Parathyroid adenoma (tissue), 2 donors: Measurements from ENCODE around the gene C6orf132.

Experiments used
- H2AFZ ChIP-seq: fragments of 300-600 bp; sonication (generic); one replicate; pipeline ENCODE4 v1.7.0; 2017; ENCODE audit warnings: antibody characterized with exemption, mild to moderate bottlenecking
- H3K27ac ChIP-seq: fragments of 300-600 bp; sonication (generic); one replicate; pipeline ENCODE4 v1.7.0; 2017
- H3K27me3 ChIP-seq: fragments of 300-600 bp; sonication (generic); one replicate; pipeline ENCODE4 v1.7.0; 2017; ENCODE audit warnings: low read length; ENCODE audit not compliant: control insufficient read depth, insufficient read depth
- H3K36me3 ChIP-seq: fragments of 300-600 bp; sonication (generic); one replicate; pipeline ENCODE4 v1.7.0; 2017; ENCODE audit warnings: low read length; ENCODE audit not compliant: control insufficient read depth, insufficient read depth
- H3K4me1 ChIP-seq: fragments of 300-600 bp; sonication (generic); one replicate; pipeline ENCODE4 v1.7.0; 2017; ENCODE audit warnings: control low read depth
- H3K4me2 ChIP-seq: fragments of 300-600 bp; sonication (generic); one replicate; pipeline ENCODE4 v1.7.0; 2017; ENCODE audit warnings: low read length
- H3K4me3 ChIP-seq: fragments of 300-600 bp; sonication (generic); one replicate; pipeline ENCODE4 v1.7.0; 2017; ENCODE audit warnings: low read depth, low read length
- H3K79me2 ChIP-seq: fragments of 300-600 bp; sonication (generic); one replicate; pipeline ENCODE4 v1.7.0; 2017; ENCODE audit warnings: control low read depth
- H3K9ac ChIP-seq: fragments of 300-600 bp; sonication (generic); one replicate; pipeline ENCODE4 v1.7.0; 2017; ENCODE audit warnings: mild to moderate bottlenecking
- H3K9me3 ChIP-seq: fragments of 300-600 bp; sonication (generic); one replicate; pipeline ENCODE4 v1.7.0; 2017; ENCODE audit warnings: low read length; ENCODE audit not compliant: control insufficient read depth
- CTCF ChIP-seq: fragments of 300-600 bp; sonication (generic); IDR thresholded peaks from one replicate; pipeline ENCODE4 v1.7.0; 2017; ENCODE audit warnings: antibody characterized with exemption, mild to moderate bottlenecking
- donor health status: primary hyperparathyroidism.

The C6orf132 gene

GRCh38 chr6:42078386-42078785 is 64.0 kb downstream of the C6orf132 start:
- Histone ChIP-seq H3K4me2 (no peak overlapping the region), H3K79me2 (no peaks in the 10 kb centered on the region), H3K36me3 (no peaks in the 10 kb centered on the region), H3K27me3 (no peaks in the 10 kb centered on the region), H3K9ac (no peak overlapping the region), H3K4me1 (no peaks in the 10 kb centered on the region), H2AFZ (no peak overlapping the region), H3K27ac (no peak overlapping the region), H3K9me3 (no peaks in the 10 kb centered on the region), H3K4me3 (no peak overlapping the region)
- no peak for TF ChIP-seq CTCF

- no peaks in the 10 kb centered on the region for H3K4me1 ChIP-seq
- H3K27ac ChIP-seq: no peak overlapping the region
- no peaks in the 10 kb centered on the region for H3K9me3 ChIP-seq
- no peaks in the 10 kb centered on the region for H3K79me2 ChIP-seq
- H3K4me2 ChIP-seq: no peak overlapping the region
- no peaks in the 10 kb centered on the region for H3K36me3 ChIP-seq
- TF ChIP-seq CTCF: peak; percentile 93
- no peak overlapping the region for H3K9ac ChIP-seq
- H3K4me3 ChIP-seq: no peak overlapping the region
- no peak overlapping the region for H2AFZ ChIP-seq
- no peaks in the 10 kb centered on the region for H3K27me3 ChIP-seq
These were observed 67.1 kb downstream of the C6orf132 start for GRCh38 chr6:42075159-42075838.

GRCh38 chr6:42073287-42073686 is 69.1 kb downstream of the C6orf132 start:
- no peak for TF ChIP-seq CTCF
- Histone ChIP-seq H3K9me3 (no peaks in the 10 kb centered on the region), H3K4me3 (no peak overlapping the region), H3K27ac (no peak overlapping the region), H3K27me3 (no peaks in the 10 kb centered on the region), H3K79me2 (no peaks in the 10 kb centered on the region), H3K4me2 (no peak overlapping the region), H3K4me1 (no peaks in the 10 kb centered on the region), H2AFZ (no peak overlapping the region), H3K36me3 (no peaks in the 10 kb centered on the region), H3K9ac (no peak overlapping the region)

GRCh38 chr6:42071881-42072583 is 70.4 kb downstream of the C6orf132 start:
- no peaks in the 10 kb centered on the region for H3K36me3 ChIP-seq
- H3K9ac ChIP-seq: no peak overlapping the region
- H3K4me3 ChIP-seq: no peak overlapping the region
- H2AFZ ChIP-seq: no peak overlapping the region
- H3K27ac ChIP-seq: no peak overlapping the region
- H3K4me2 ChIP-seq: no peak overlapping the region
- TF ChIP-seq CTCF: no peak
- no peaks in the 10 kb centered on the region for H3K79me2 ChIP-seq
- H3K4me1 ChIP-seq: no peaks in the 10 kb centered on the region
- H3K9me3 ChIP-seq: no peaks in the 10 kb centered on the region
- H3K27me3 ChIP-seq: no peaks in the 10 kb centered on the region
